ENCODE measurements around the gene CCDC47. TPM values are rescaled to one million over a fixed set of nuclear protein-coding genes. Genes with fewer than 3 reads are reported as not detected.
A peak's percentile ranks its signal among the peaks of the same experiment; 100 is the strongest.

Gene CCDC47
- total RNA-seq, 2 experiments from 2014 or later: 31.0 to 31.3 TPM

GRCh38 chr17:63751806-63752205, 21.6 kb downstream of the CCDC47 start:
- Mint-ChIP-seq H3K4me3 (peak overlapping the region; percentile 26), H3K9me3 (no peaks in the 10 kb centered on the region), H3K27me3 (no peaks in the 10 kb centered on the region), H3K27ac (peak overlapping the region; percentile 60), H3K36me3 (ENCODE audit: low read depth) (peaks cover 76% of the 10 kb centered on the region), H3K4me1 (ENCODE audit: low read depth) (peaks cover 18% of the 10 kb centered on the region)
- peak overlapping the region; percentile 11 to 57 for H3K27ac ChIP-seq (ENCODE audit: low read depth in 1 of 2, low read length in 2 of 2)
- CTCF ChIA-PET: interaction anchor here (0.6 to 1.1 kb wide), 4 partner anchors 10 to 126 kb away, joined by 3 to 7 read pairs (median 4); partner anchors contain the start of gene STRADA
- no peaks in the 10 kb centered on the region for H3K27me3 ChIP-seq (ENCODE audit: control insufficient read depth in 1 of 2, insufficient read depth in 2 of 2, low read length in 2 of 2)
- no peaks in the 10 kb centered on the region for H3K9me3 ChIP-seq (ENCODE audit: control insufficient read depth in 1 of 2, insufficient read depth in 1 of 2, low read length in 2 of 2)
- TF ChIP-seq, protein P1, sequence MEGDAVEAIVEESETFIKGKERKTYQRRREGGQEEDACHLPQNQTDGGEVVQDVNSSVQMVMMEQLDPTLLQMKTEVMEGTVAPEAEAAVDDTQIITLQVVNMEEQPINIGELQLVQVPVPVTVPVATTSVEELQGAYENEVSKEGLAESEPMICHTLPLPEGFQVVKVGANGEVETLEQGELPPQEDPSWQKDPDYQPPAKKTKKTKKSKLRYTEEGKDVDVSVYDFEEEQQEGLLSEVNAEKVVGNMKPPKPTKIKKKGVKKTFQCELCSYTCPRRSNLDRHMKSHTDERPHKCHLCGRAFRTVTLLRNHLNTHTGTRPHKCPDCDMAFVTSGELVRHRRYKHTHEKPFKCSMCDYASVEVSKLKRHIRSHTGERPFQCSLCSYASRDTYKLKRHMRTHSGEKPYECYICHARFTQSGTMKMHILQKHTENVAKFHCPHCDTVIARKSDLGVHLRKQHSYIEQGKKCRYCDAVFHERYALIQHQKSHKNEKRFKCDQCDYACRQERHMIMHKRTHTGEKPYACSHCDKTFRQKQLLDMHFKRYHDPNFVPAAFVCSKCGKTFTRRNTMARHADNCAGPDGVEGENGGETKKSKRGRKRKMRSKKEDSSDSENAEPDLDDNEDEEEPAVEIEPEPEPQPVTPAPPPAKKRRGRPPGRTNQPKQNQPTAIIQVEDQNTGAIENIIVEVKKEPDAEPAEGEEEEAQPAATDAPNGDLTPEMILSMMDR (IDR thresholded peaks at IDR 0.05): no peak
- ATAC-seq (ENCODE audit: poor library complexity) (peak; percentile 87), DNase-seq (peak in 8 of 14 experiments; percentile 8 to 63 (median 37))
- H3K36me3 ChIP-seq (ENCODE audit: insufficient read depth, low read length): peaks cover 53% of the 10 kb centered on the region
- no peak overlapping the region for H3K4me3 ChIP-seq (ENCODE audit: low read length)
- intact Hi-C loops (cut with DNase I, micrococcal nuclease): no loop called here
- H3K4me1 ChIP-seq (ENCODE audit: insufficient read depth, low read length): peaks cover 8% of the 10 kb centered on the region
- POLR2A ChIA-PET: interaction anchor here (0.8 to 1.5 kb wide), 6 partner anchors 9 to 129 kb away, joined by 3 to 9 read pairs (median 6); partner anchors contain the start of genes CCDC47 and DDX42

- POLR2A ChIA-PET: interaction anchor here (0.6 to 6.8 kb wide), 24 partner anchors 9 to 765 kb away, joined by 3 to 212 read pairs (median 5); partner anchors contain the start of genes CCDC47, CEP95, DDX42 and DDX5
- ATAC-seq (ENCODE audit: poor library complexity): peak; percentile 88
- H3K9me3 Mint-ChIP-seq: no peaks in the 10 kb centered on the region
- H3K36me3 Mint-ChIP-seq (ENCODE audit: low read depth): peaks cover 23% of the 10 kb centered on the region
- intact Hi-C loops (cut with DNase I, micrococcal nuclease): loop anchor here (1.0 to 10.0 kb wide), 7 partner anchors 31 to 523 kb away; partner anchors contain the start of genes CCDC47 (in 2 of the 2), MAP3K3 (in 1 of the 2), SMARCD2 (in 1 of the 2) and TEX2 (in 1 of the 2)
- H3K27ac Mint-ChIP-seq: peak within 1 kb of the TSS; percentile 91
- Histone ChIP-seq H3K4me1 (ENCODE audit: insufficient read depth, low read length) (peaks cover 33% of the 10 kb centered on the region), H3K9me3 (ENCODE audit: control insufficient read depth in 1 of 2, insufficient read depth in 1 of 2, low read length in 2 of 2) (no peaks in the 10 kb centered on the region), H3K27ac (ENCODE audit: low read depth in 1 of 2, low read length in 2 of 2) (peak within 1 kb of the TSS; percentile 94), H3K36me3 (ENCODE audit: insufficient read depth, low read length) (peaks cover 11% of the 10 kb centered on the region), H3K4me3 (ENCODE audit: low read length) (peak within 1 kb of the TSS; percentile 95), H3K27me3 (ENCODE audit: control insufficient read depth in 1 of 2, insufficient read depth in 2 of 2, low read length in 2 of 2) (no peaks in the 10 kb centered on the region)
- H3K27me3 Mint-ChIP-seq: no peaks in the 10 kb centered on the region
- peaks cover 24% of the 10 kb centered on the region for H3K4me1 Mint-ChIP-seq (ENCODE audit: low read depth)
- CTCF ChIA-PET: interaction anchor here (0.9 to 1.6 kb wide), 6 partner anchors 11 to 107 kb away, joined by 3 to 12 read pairs (median 4); no protein-coding TSS in a partner anchor
- peak within 1 kb of the TSS; percentile 93 for H3K4me3 Mint-ChIP-seq
- TF ChIP-seq, protein P1 (IDR thresholded peaks at IDR 0.05): no peak
- peak; percentile 98 to 100 (median 99) for DNase-seq
Measured at GRCh38 chr17:63741408-63742173, 31.8 kb downstream of the CCDC47 start, which contains the start of gene STRADA. Gene STRADA (minus strand): TSS chr17:63741799. CDS start chr17:63728369, 13,430 bp downstream.

- ChIA-PET CTCF (interaction anchor here (1.1 to 1.6 kb wide), 2 partner anchors 31 to 43 kb away, joined by 3 to 4 read pairs; no protein-coding TSS in a partner anchor), POLR2A (interaction anchor here (0.6 to 6.8 kb wide), 9 partner anchors 9 to 389 kb away, joined by 3 to 212 read pairs (median 4); partner anchors contain the start of genes CCDC47, DDX42 and LIMD2)
- peaks cover 19% of the 10 kb centered on the region for H3K36me3 Mint-ChIP-seq (ENCODE audit: low read depth)
- peak overlapping the region; percentile 95 for H3K4me3 ChIP-seq (ENCODE audit: low read length)
- TF ChIP-seq, protein P1 (IDR thresholded peaks at IDR 0.05): no peak
- H3K27ac Mint-ChIP-seq: peak overlapping the region; percentile 91
- no peaks in the 10 kb centered on the region for H3K9me3 Mint-ChIP-seq
- no peaks in the 10 kb centered on the region for H3K27me3 ChIP-seq (ENCODE audit: control insufficient read depth in 1 of 2, insufficient read depth in 2 of 2, low read length in 2 of 2)
- H3K4me1 ChIP-seq (ENCODE audit: insufficient read depth, low read length): peaks cover 33% of the 10 kb centered on the region
- no peaks in the 10 kb centered on the region for H3K27me3 Mint-ChIP-seq
- no peak for DNase-seq
- ATAC-seq (ENCODE audit: poor library complexity): no peak
- H3K4me3 Mint-ChIP-seq: peak overlapping the region; percentile 93
- peaks cover 24% of the 10 kb centered on the region for H3K4me1 Mint-ChIP-seq (ENCODE audit: low read depth)
- peak overlapping the region; percentile 94 for H3K27ac ChIP-seq (ENCODE audit: low read depth in 1 of 2, low read length in 2 of 2)
- intact Hi-C loops (cut with DNase I, micrococcal nuclease): loop anchor here (1.0 to 10.0 kb wide), 5 partner anchors 32 to 524 kb away; partner anchors contain the start of genes CCDC47 (in 1 of the 2), MAP3K3 (in 1 of the 2), SMARCD2 (in 1 of the 2) and TEX2 (in 1 of the 2)
- no peaks in the 10 kb centered on the region for H3K9me3 ChIP-seq (ENCODE audit: control insufficient read depth in 1 of 2, insufficient read depth in 1 of 2, low read length in 2 of 2)
- peaks cover 6% of the 10 kb centered on the region for H3K36me3 ChIP-seq (ENCODE audit: insufficient read depth, low read length)
Measured at GRCh38 chr17:63741143-63741407, 32.3 kb downstream of the CCDC47 start.

All from CD4-positive, alpha-beta T cell (primary cell).